Gastroesophageal sphincter (tissue), 3 donors: Measurements from ENCODE around the gene TMTC2.

Experiments
- EP300 ChIP-seq: sonication (generic); formaldehyde crosslinking; IDR thresholded peaks from one replicate; pipeline ENCODE4 v1.6.1; 2017; ENCODE audit warnings: antibody characterized with exemption, mild to moderate bottlenecking
- POLR2A ChIP-seq, 2 donors: fragments of 450-650 bp; IDR thresholded peaks; one replicate each; pipeline ENCODE4 v1.6.1; 2017; ENCODE audit warnings: antibody characterized with exemption in 2 of 2, mild to moderate bottlenecking in 2 of 2, moderate library complexity in 1 of 2
- TF ChIP-seq, protein P1 (sequence below), 4 experiments: fragments of 200-600 bp in 2 of 4; fragments of 450-650 bp in 2 of 4; sonication (generic) in 1 of 4; IDR thresholded peaks; one replicate each; pipeline ENCODE4 v1.5.1; 2017 to 2019; ENCODE audit warnings: antibody characterized with exemption in 4 of 4, mild to moderate bottlenecking in 2 of 4, moderate library complexity in 2 of 4

DNA sequence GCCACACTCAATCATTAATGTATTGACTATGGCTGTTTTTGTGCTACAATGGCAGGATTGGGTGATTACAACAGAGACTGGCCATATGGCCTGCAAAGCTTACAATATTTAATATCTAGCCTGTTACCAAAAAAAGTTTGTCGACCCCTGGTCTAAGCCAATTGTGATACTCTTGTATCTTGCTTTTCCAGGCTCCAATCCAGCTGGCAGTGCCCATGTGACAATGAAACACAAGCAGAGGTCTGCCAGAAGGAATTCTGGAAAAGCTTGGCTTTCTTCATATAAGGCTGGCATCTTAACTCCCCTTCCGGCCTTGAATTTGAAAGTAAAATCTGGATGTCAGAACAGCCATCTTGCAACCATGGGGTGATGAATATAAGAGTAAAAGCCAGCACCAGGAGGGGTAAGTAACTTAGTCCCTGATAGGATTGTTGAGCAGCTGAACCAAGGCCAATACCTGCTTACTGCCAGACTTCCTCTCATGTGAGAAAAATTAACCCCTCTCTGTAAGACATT lies 458.7 kb downstream of the TMTC2 start:
- TF ChIP-seq, protein P1, sequence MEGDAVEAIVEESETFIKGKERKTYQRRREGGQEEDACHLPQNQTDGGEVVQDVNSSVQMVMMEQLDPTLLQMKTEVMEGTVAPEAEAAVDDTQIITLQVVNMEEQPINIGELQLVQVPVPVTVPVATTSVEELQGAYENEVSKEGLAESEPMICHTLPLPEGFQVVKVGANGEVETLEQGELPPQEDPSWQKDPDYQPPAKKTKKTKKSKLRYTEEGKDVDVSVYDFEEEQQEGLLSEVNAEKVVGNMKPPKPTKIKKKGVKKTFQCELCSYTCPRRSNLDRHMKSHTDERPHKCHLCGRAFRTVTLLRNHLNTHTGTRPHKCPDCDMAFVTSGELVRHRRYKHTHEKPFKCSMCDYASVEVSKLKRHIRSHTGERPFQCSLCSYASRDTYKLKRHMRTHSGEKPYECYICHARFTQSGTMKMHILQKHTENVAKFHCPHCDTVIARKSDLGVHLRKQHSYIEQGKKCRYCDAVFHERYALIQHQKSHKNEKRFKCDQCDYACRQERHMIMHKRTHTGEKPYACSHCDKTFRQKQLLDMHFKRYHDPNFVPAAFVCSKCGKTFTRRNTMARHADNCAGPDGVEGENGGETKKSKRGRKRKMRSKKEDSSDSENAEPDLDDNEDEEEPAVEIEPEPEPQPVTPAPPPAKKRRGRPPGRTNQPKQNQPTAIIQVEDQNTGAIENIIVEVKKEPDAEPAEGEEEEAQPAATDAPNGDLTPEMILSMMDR (IDR thresholded peaks at IDR 0.05) = no peak
- TF ChIP-seq POLR2A (IDR thresholded peaks at IDR 0.05) = no peak
- TF ChIP-seq EP300 = no peak
